T-helper 2 cell treated with Interferon-gamma antibody and Interleukin-4, amounts not matched to agents 5 μg/mL and 100 μg/mL, for 36 hours (primary cell): ENCODE results near the gene CHAD.

Experiments used
- DNase-seq: peaks from one replicate; pipeline ENCODE4 v3.0.0; 2021; ENCODE audit warnings: low spot score
- H3K27ac Mint-ChIP-seq: one replicate; pipeline ENCODE4 v1.8.0; 2021; ENCODE audit warnings: mild to moderate bottlenecking, mixed read lengths
- H3K27me3 Mint-ChIP-seq: one replicate; pipeline ENCODE4 v1.8.0; 2021; ENCODE audit warnings: low read depth, mixed read lengths
- H3K36me3 Mint-ChIP-seq: one replicate; pipeline ENCODE4 v1.8.0; 2021; ENCODE audit warnings: low read depth, mixed read lengths
- H3K4me1 Mint-ChIP-seq: one replicate; pipeline ENCODE4 v1.8.0; 2021; ENCODE audit warnings: low read depth, mixed read lengths
- H3K4me3 Mint-ChIP-seq: one replicate; pipeline ENCODE4 v1.8.0; 2022; ENCODE audit warnings: mild to moderate bottlenecking, moderate library complexity, mixed read lengths
- H3K9me3 Mint-ChIP-seq: one replicate; pipeline ENCODE4 v1.8.0; 2021; ENCODE audit warnings: mixed read lengths

CHAD gene

DNA sequence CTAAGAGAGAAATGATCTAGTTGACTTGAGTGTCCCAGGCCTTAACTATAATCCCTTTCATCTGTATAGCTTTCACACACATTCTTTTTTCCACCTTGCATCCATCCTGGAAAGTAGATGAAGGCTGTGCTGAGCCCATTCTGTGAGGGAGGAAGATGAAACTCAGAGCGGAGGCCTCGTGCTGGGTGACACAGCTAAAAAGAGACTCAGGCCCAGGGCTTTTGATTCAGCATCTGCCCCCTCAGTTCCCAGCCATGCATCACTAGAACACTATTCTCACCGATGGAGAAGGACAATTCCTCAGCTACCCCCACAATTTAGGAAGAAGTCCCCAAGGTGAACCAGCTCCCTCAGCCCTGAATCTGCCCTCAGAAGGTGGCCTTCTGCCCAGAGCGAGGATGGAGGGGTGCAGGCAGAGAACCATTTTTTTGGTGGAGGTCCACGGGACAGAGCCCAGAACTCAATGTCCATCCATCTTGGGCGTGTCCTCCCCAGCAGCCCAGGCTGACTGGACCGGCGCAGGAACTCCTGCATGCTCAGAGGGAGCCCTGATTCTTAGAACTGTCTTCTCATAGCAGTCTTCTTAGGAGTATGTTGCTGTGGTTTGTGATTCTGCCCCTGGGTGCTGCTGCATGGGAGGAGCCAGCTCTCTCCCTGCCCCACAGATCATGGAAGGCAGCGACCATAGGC lies 33.8 kb upstream of the CHAD start:
- H3K4me3 Mint-ChIP-seq: no peak overlapping the region
- no peaks in the 10 kb centered on the region for H3K9me3 Mint-ChIP-seq
- H3K4me1 Mint-ChIP-seq: peaks cover 18% of the 10 kb centered on the region
- H3K27me3 Mint-ChIP-seq: peaks cover 2% of the 10 kb centered on the region
- no peak overlapping the region for H3K27ac Mint-ChIP-seq
- H3K36me3 Mint-ChIP-seq: no peaks in the 10 kb centered on the region
- DNase-seq: no peak

DNA sequence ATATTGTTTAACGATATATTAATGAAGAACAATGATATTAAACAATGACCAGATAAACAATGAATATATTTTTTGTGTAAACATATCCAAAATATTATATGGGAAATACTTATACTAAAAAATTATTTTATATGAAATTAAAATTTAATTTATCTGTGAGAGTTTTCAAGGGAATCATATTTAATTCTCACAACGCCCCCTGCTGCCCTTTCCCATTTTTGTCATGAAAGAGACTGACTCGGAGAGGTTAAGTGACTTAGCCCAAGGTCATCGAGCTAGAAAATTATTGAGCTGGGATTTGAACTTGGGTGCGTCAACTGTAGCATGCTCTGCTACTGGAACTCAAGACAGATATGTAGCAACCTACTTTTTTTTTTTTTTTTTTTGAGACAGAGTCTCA lies 32.4 kb upstream of the CHAD start:
- peaks cover 18% of the 10 kb centered on the region for H3K4me1 Mint-ChIP-seq

DNA sequence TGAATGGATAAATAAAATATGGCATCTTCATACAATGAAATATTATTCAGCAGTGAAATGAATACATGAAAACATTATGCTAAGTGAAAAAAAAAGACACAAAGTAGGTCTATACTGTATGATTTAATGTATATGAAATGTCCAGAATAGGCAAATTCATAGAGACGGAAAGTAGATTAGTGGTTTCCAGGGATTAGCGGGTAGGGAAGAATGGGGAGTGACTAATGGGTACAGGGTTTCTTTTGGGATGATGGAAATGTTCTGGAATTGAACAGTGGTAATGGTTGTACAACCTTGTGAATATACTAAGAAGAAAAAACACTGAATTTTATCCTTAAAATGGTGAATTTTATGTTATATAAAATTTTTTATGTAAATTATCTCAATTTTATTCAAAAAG lies 31.0 kb upstream of the CHAD start:
- peaks cover 14% of the 10 kb centered on the region for H3K4me1 Mint-ChIP-seq
- H3K27ac Mint-ChIP-seq: no peak overlapping the region
- DNase-seq: no peak
- H3K9me3 Mint-ChIP-seq: no peaks in the 10 kb centered on the region
- H3K4me3 Mint-ChIP-seq: no peak overlapping the region
- no peaks in the 10 kb centered on the region for H3K36me3 Mint-ChIP-seq
- peaks cover 2% of the 10 kb centered on the region for H3K27me3 Mint-ChIP-seq

More for the DNA sequence above, 32.4 kb upstream of the CHAD start:
- no peak overlapping the region for H3K27ac Mint-ChIP-seq
- no peaks in the 10 kb centered on the region for H3K9me3 Mint-ChIP-seq
- H3K27me3 Mint-ChIP-seq: peaks cover 2% of the 10 kb centered on the region
- no peaks in the 10 kb centered on the region for H3K36me3 Mint-ChIP-seq
- H3K4me3 Mint-ChIP-seq: no peak overlapping the region
- no peak for DNase-seq

DNA sequence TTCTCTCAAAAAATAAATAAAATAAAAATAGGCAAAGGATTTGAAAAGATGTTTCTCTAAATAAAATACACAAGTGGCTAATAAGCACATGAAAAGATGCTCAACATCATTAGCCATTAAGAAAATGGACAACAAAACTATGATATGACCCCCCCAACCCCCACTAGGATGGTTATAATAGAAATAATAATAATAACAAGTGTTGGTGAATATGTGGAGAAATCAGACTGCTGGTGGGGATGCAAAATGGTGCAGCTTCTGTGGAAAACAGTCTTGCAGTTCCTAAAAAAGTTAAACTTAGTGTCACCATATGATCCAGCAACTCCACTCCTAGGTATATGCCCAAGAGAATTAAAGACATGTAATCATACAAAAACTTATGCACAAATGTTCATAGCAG lies 30.6 kb upstream of the CHAD start:
- DNase-seq: no peak
- Mint-ChIP-seq H3K36me3 (no peaks in the 10 kb centered on the region), H3K4me1 (peaks cover 11% of the 10 kb centered on the region), H3K27ac (no peak overlapping the region), H3K4me3 (no peak overlapping the region), H3K27me3 (peaks cover 2% of the 10 kb centered on the region), H3K9me3 (no peaks in the 10 kb centered on the region)

DNA sequence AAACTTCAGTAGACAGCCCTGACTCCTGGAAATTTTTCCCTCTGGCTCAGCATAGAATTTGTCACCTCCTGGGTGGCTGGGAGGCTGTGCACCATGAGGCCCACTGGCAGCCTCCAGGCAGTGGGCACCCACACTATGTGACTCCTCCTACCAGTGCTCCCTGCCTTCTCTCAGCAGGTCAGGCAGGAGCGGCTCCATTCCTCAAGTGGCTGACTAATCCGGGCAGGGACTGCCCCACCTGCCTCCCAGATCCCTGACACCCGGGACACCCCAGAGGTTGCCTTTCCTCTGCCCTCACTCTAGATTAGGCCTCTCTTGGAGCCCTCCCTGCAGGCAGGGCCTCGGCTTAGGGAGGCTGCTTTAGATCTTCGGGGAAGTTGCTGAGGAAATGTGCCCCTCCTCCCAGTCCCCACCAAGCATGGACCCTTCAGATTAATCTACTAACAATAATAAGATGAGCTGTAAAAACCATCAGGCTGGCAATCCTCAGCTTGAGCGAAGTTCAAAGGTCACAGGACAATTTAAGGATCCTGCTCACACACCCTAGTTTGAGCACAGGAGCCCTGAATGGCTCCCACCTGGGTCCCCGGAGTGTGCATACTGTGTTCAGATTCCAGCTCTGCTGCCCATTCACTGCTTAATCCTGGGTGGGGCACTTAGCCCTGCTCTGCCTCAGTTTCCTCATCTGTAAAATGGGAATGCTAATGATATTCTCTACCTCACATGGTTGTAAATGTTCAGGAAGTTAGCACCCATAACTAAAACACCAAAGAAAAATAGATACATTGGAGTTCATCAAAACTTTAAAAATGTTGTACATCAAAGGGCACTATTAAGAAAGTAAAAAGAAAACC lies 29.6 kb upstream of the CHAD start:
- no peaks in the 10 kb centered on the region for H3K36me3 Mint-ChIP-seq

DNA sequence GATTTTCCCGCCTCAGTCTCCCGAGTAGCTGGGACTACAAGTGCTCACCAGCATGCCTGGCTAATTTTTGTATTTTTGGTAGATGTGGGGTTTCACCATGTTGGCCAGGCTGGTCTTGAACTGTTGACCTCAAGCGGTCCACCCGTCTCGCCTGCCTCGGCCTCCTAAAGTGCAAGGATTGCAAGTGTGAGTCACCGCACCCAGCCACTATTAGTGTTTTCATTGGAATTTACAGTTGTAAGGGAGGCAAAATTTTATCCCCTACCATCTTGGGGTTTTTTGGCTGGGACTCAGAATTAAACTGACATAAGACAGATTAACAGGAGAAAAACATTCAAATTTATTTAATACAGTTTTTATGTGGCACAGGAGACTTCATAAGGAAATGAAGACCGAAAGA lies 27.2 kb upstream of the CHAD start:
- H3K27ac Mint-ChIP-seq: no peak overlapping the region
- no peak for DNase-seq
- no peak overlapping the region for H3K4me3 Mint-ChIP-seq
- H3K27me3 Mint-ChIP-seq: peaks cover 3% of the 10 kb centered on the region
- H3K36me3 Mint-ChIP-seq: no peaks in the 10 kb centered on the region
- no peaks in the 10 kb centered on the region for H3K9me3 Mint-ChIP-seq
- H3K4me1 Mint-ChIP-seq: no peaks in the 10 kb centered on the region

More for the DNA sequence above, 29.6 kb upstream of the CHAD start:
- no peaks in the 10 kb centered on the region for H3K9me3 Mint-ChIP-seq
- no peak overlapping the region for H3K4me3 Mint-ChIP-seq
- H3K4me1 Mint-ChIP-seq: peaks cover 3% of the 10 kb centered on the region
- no peak overlapping the region for H3K27ac Mint-ChIP-seq
- H3K27me3 Mint-ChIP-seq: peaks cover 2% of the 10 kb centered on the region
- DNase-seq: no peak

- no peak overlapping the region for H3K27ac Mint-ChIP-seq
- no peak overlapping the region for H3K4me3 Mint-ChIP-seq
- H3K4me1 Mint-ChIP-seq: no peaks in the 10 kb centered on the region
- DNase-seq: no peak
- H3K36me3 Mint-ChIP-seq: no peaks in the 10 kb centered on the region
- H3K9me3 Mint-ChIP-seq: no peaks in the 10 kb centered on the region
- H3K27me3 Mint-ChIP-seq: peaks cover 3% of the 10 kb centered on the region
Observed at GRCh38 chr17:50495217-50495823, 26.6 kb upstream of the CHAD start.

DNA sequence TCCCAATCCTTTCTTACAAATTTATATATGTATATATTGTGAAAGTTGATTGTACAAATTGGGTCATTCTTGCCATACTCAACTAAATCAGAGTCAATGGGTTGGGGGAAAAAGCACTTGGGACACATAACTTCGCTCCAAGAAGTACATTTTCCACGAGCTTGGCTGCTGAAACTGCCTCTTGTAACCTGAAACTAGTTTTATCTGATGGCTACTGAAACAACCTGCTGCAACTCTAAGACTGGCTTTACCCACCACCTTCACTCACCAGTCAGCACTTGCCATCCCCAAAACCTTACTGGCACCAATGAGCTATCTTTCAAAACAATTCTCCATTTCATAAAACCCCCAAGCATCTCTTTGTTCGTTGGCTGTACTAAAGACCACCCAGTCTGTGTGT lies 25.1 kb upstream of the CHAD start:
- no peak for DNase-seq
- H3K36me3 Mint-ChIP-seq: no peaks in the 10 kb centered on the region
- no peak overlapping the region for H3K27ac Mint-ChIP-seq
- no peaks in the 10 kb centered on the region for H3K4me1 Mint-ChIP-seq
- H3K27me3 Mint-ChIP-seq: peaks cover 1% of the 10 kb centered on the region
- H3K9me3 Mint-ChIP-seq: no peaks in the 10 kb centered on the region
- no peak overlapping the region for H3K4me3 Mint-ChIP-seq

DNA sequence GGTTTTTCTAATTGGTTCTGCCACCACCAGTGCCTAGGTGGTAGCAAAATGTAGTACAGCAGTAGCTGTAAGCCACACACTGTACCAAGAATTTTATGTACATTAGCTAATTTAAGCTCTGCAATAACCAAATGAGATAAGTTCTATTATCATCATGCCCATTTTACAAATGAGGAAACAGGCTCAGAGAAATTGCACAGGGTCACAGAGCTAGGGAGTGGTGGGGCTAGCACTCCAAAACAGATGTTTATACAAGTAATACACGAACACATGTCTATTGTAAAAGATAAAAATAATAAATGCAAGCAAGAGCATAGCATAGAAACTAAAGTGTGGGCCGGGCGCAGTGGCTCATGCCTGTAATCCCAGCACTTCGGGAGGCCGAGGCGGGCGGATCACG lies 23.5 kb upstream of the CHAD start:
- Mint-ChIP-seq H3K4me3 (no peak overlapping the region), H3K9me3 (no peaks in the 10 kb centered on the region), H3K36me3 (no peaks in the 10 kb centered on the region), H3K27me3 (peaks cover 1% of the 10 kb centered on the region), H3K27ac (no peak overlapping the region), H3K4me1 (no peaks in the 10 kb centered on the region)
- no peak for DNase-seq

DNA sequence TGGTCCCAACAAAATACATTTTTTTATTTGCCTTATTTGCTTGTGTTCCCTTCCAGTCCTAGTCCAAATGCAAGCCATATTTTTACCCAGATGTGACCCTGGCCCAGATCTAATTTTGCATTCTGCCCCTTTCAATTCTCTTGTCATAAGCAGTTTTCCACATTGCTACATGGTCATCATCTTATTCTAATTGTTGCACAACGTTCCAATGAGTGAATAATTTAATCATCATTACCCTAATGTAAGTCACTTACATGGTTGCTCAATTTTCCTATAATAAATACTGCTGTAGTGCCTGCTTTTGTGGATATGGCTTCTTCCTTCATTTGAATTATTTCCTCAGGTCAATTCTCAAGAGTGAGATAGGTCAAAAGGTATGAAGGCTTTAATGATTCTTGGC lies 22.8 kb upstream of the CHAD start:
- no peaks in the 10 kb centered on the region for H3K36me3 Mint-ChIP-seq
- H3K9me3 Mint-ChIP-seq: no peaks in the 10 kb centered on the region
- no peak overlapping the region for H3K27ac Mint-ChIP-seq
- no peaks in the 10 kb centered on the region for H3K4me1 Mint-ChIP-seq
- no peak for DNase-seq
- no peak overlapping the region for H3K4me3 Mint-ChIP-seq
- H3K27me3 Mint-ChIP-seq: peaks cover 1% of the 10 kb centered on the region

DNA sequence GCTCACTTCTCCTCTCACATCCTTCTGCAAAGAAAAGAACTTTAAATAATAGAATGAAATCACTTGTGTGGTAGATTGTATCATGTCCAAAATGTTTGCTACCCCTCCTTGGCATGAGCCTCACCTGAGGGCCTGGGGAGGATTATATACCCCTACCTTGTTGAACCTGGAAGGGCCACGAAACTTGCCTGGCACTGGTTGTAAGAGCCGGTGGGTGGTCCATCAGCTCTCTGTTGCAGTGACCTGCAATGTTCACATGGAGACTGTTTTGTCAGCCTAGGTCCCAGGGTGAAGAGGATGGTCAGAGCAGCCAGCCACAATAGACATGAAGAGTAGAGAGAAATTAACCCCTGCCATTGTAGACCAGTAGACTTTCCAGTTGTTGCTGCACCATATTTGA lies 20.2 kb upstream of the CHAD start:
- H3K27me3 Mint-ChIP-seq: peaks cover 1% of the 10 kb centered on the region
- DNase-seq: no peak
- H3K27ac Mint-ChIP-seq: no peak overlapping the region
- peaks cover 5% of the 10 kb centered on the region for H3K36me3 Mint-ChIP-seq
- no peak overlapping the region for H3K4me3 Mint-ChIP-seq
- H3K4me1 Mint-ChIP-seq: no peaks in the 10 kb centered on the region
- no peaks in the 10 kb centered on the region for H3K9me3 Mint-ChIP-seq

DNA sequence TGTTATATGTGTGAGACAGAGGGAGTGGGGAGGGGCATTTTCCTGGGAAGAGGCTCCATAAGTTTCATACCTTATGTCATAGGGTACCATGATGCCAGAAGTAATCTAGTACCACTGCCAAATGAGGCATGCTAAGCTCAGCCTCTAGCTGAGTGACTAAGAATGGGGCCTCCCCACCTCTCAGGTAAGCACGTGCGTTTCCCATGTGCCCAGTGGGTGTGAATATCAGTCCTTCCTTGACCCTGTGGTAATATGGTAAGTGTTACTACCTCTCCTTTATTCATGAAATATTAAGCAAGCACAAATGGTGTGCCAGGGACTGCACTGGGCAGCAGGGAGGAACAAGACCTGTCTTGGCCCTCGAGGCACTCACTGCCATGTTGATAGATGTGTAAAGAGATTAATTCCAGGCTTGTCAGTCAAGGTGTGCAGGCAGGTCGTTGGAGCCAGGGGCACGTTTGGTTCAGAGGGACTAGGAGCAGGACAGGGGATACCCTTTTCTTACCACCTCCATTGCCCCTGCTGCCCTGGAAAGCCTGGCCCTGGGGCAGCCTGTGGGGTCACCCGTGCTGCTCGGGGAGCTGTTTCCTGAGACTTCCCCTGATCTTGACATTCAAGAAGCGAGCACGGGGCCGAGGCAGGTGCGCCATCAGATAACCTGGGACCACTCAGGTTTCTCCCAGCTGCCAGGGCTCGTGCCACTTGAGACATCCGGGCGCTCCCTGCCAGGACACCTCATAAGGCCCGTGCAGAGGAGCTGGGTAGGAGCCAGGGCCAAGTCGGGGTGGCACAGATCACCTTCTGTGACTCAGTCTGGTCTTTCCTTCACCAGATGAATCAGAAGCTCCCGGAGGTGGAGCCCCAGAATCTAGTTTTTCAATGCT lies 18.8 kb upstream of the CHAD start:
- no peaks in the 10 kb centered on the region for H3K4me1 Mint-ChIP-seq
- no peak overlapping the region for H3K27ac Mint-ChIP-seq
- no peak for DNase-seq
- H3K36me3 Mint-ChIP-seq: peaks cover 10% of the 10 kb centered on the region
- H3K4me3 Mint-ChIP-seq: no peak overlapping the region
- no peaks in the 10 kb centered on the region for H3K9me3 Mint-ChIP-seq
- peaks cover 1% of the 10 kb centered on the region for H3K27me3 Mint-ChIP-seq

GRCh38 chr17:50484386-50485155 lies 15.9 kb upstream of the CHAD start:
- Mint-ChIP-seq H3K4me3 (no peak overlapping the region), H3K36me3 (peaks cover 11% of the 10 kb centered on the region), H3K9me3 (no peaks in the 10 kb centered on the region), H3K4me1 (peaks cover 10% of the 10 kb centered on the region), H3K27me3 (no peaks in the 10 kb centered on the region), H3K27ac (no peak overlapping the region)
- no peak for DNase-seq
